ENCODE data around the gene SHTN1. TPM values are rescaled to one million over a fixed set of nuclear protein-coding genes. Genes with fewer than 3 reads are reported as not detected.

The SHTN1 gene, protein sequence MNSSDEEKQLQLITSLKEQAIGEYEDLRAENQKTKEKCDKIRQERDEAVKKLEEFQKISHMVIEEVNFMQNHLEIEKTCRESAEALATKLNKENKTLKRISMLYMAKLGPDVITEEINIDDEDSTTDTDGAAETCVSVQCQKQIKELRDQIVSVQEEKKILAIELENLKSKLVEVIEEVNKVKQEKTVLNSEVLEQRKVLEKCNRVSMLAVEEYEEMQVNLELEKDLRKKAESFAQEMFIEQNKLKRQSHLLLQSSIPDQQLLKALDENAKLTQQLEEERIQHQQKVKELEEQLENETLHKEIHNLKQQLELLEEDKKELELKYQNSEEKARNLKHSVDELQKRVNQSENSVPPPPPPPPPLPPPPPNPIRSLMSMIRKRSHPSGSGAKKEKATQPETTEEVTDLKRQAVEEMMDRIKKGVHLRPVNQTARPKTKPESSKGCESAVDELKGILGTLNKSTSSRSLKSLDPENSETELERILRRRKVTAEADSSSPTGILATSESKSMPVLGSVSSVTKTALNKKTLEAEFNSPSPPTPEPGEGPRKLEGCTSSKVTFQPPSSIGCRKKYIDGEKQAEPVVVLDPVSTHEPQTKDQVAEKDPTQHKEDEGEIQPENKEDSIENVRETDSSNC
- total RNA-seq = under 1 TPM; 0.19 to 0.31 TPM

DNA sequence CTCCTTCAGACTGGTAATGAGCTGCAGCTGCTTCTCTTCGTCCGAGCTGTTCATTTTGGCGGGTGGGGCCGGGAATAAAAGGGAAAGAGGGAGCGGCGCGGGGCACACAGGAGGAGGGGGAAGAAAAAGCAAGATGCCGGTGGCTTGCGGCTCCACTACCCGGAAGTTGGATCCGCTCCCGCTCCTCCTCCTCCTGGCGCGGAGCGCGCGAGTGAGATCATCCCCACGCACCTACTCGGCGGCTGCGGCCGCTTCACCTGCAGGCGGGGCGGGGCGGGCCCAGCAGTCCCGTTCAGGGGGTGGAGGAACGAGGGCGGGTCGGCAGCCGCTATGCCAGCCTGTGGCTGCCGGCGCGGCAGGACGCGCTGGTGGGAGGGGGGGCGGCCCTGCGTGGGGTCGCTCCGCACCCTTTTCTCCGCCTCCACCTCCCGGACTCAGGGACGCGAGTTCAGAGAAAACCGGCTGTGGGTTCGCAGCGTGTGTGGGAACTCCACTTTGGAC lies at the start of gene SHTN1:
SHTN1 (minus strand) TSS at position 162 of the 501 bp plus-strand sequence; CDS start at position 54, 108 bp downstream.
- Mint-ChIP-seq H3K36me3 (ENCODE audit: insufficient read depth in 2 of 2) (no peaks in the 10 kb centered on the region), H3K4me1 (ENCODE audit: low read depth) (no peaks in the 10 kb centered on the region), H3K9me3 (no peaks in the 10 kb centered on the region), H3K27me3 (ENCODE audit: low read depth) (peaks cover 38% of the 10 kb centered on the region), H3K27ac (no peak within 1 kb of the TSS), H3K4me3 (peak within 1 kb of the TSS; percentile 80 to 84)
- ATAC-seq (replicated peaks in 1 of 2) (peak; percentile 77 to 80), DNase-seq (peak; percentile 31 to 38)

DNA sequence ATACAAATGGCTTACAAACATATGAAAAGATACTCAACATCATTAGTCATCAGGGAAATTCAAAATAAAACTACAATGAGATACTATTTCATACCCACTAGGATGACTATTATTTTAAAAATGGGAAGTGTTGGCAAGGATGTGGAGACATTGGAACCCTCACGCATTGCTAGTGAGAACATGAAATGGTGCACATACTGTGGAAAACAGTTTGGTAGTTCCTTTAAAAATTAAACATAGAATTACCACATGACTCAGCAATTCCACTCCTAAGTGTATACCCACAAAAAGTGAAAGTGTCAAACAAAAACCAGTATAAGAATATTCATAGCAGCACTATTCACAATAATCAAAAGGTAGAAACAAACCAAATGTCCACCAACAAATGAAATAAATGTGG lies 48.5 kb upstream of the SHTN1 start:
- Mint-ChIP-seq H3K4me3 (no peak overlapping the region), H3K9me3 (peaks cover 0 to 7% of the 10 kb centered on the region in 2 donors), H3K36me3 (ENCODE audit: insufficient read depth in 2 of 2) (peaks cover 0 to 4% of the 10 kb centered on the region in 2 donors), H3K27me3 (ENCODE audit: low read depth) (peaks cover 6% of the 10 kb centered on the region), H3K27ac (no peak overlapping the region), H3K4me1 (ENCODE audit: low read depth) (no peaks in the 10 kb centered on the region)
- no peak for ATAC-seq (replicated peaks in 1 of 2)
- no peak for DNase-seq

DNA sequence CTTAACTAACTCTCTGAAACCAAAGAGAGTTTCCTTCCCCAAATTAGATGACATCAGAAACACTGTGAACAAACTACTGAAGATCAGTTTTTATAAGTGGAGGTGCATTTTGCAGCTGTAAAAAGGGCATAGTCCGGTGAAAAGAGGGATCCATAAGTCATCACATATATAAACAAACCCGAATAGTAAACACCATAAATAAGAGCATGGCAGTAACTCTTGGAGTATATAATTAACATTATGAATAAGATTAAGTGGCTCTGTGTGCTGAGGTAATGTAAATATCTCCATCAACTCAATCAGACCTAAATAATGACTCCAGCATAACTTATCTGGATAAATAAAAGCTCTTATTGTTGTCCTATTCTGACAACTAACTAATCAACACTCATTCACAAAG lies 43.0 kb upstream of the SHTN1 start:
- Mint-ChIP-seq H3K4me1 (ENCODE audit: low read depth) (no peaks in the 10 kb centered on the region), H3K27me3 (ENCODE audit: low read depth) (no peaks in the 10 kb centered on the region), H3K36me3 (ENCODE audit: insufficient read depth in 2 of 2) (no peaks in the 10 kb centered on the region), H3K27ac (no peak overlapping the region), H3K9me3 (peaks cover 0 to 8% of the 10 kb centered on the region in 2 donors), H3K4me3 (no peak overlapping the region)
- DNase-seq = no peak
- no peak for ATAC-seq (replicated peaks in 1 of 2)

DNA sequence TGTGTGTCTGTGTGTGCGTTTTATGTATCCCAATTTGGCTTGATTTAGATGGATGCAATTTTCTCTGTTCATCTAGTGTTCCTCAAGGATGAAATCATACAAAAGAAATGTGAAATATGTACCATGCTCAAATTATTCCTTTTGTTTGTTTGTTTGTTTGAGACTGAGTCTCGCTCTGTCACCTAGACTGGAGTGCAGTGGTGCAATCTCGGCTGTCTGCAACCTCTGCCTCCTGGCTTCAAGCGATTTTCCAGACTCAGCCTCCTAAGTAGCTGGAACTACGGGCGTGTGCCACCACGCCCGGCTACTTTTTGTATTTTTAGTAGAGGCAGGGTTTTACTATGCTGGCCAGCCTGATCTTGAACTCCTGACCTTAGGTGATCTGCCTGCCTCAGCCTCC lies 11.3 kb upstream of the SHTN1 start:
- H3K4me1 Mint-ChIP-seq (ENCODE audit: low read depth) = no peaks in the 10 kb centered on the region
- ATAC-seq (replicated peaks in 1 of 2) (no peak), DNase-seq (no peak)
- no peaks in the 10 kb centered on the region for H3K36me3 Mint-ChIP-seq (ENCODE audit: insufficient read depth in 2 of 2)
- H3K27ac Mint-ChIP-seq = no peak overlapping the region
- H3K27me3 Mint-ChIP-seq (ENCODE audit: low read depth) = peaks cover 6% of the 10 kb centered on the region
- H3K9me3 Mint-ChIP-seq = no peaks in the 10 kb centered on the region
- no peak overlapping the region for H3K4me3 Mint-ChIP-seq

DNA sequence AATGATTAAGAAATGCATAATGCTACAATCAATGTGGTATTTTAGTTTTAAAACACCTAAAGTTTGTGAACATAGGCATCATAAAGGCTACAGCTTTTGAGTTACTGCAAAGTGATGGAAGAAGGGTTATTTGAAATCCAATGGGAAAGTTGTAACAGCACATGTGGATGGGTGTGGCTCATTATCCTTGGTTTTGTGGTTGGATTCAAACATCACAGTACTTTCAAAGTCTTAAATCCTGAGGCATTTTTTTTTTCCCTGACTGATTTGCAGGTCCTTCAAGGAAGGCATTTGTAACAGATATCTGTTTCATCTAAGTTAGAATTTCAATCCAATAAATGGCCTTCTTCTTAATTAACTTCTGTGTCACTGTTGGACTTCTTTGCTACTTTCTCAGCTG lies 9.8 kb upstream of the SHTN1 start:
- Mint-ChIP-seq H3K9me3 (no peaks in the 10 kb centered on the region), H3K36me3 (ENCODE audit: insufficient read depth in 2 of 2) (no peaks in the 10 kb centered on the region), H3K27ac (no peak overlapping the region), H3K4me3 (no peak overlapping the region), H3K27me3 (ENCODE audit: low read depth) (peaks cover 14% of the 10 kb centered on the region), H3K4me1 (ENCODE audit: low read depth) (no peaks in the 10 kb centered on the region)
- DNase-seq = no peak
- no peak for ATAC-seq (replicated peaks in 1 of 2)

DNA sequence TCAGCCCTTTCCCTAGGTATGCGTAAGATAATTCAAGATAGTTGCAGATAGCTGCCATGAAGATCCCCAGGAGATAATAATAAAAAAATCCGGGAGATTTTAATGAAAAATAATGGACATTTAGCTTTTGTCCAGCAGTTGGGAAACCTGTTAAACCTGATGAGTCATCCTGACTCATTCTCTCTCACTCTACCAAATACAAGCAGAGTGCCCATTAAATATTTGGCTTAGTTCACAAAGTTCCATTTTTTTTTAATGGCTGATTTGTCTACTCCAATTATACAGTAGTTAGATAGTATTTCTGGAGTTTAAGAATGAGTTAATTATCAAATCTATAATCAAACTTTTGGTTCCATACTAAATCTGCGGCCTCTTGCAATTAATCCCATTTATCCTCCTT lies 2.1 kb upstream of the SHTN1 start:
- H3K4me3 Mint-ChIP-seq = no peak overlapping the region
- no peaks in the 10 kb centered on the region for H3K4me1 Mint-ChIP-seq (ENCODE audit: low read depth)
- peaks cover 26% of the 10 kb centered on the region for H3K27me3 Mint-ChIP-seq (ENCODE audit: low read depth)
- ATAC-seq (replicated peaks in 1 of 2) (no peak), DNase-seq (no peak)
- H3K27ac Mint-ChIP-seq = no peak overlapping the region
- H3K9me3 Mint-ChIP-seq = no peaks in the 10 kb centered on the region
- no peaks in the 10 kb centered on the region for H3K36me3 Mint-ChIP-seq (ENCODE audit: insufficient read depth in 2 of 2)

DNA sequence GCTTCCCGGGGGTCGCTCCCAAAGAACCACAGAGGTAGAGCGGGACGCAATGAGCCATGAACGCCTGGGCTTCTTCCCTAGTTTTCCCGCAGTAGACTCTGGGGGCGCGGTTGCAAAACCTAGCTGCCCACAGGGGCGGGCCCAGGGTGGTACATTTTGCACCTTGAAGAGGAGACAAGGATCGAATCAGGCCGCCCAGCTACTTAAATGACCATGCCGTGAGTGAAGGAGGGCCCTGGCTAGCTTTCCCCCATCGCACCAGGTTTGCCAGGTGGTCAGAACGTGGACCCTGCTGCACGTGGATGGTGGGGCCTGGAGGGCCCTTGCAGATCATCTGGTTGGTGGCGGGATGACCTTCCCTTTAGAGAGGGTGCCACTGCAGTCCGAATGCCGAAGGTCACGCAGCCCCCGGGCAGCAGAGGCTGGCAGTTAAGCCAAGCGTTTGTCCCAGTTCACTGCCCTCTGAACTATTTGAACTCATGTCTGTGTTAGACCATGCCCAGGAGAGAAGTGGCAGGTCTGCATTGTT lies 604 bp upstream of the SHTN1 start:
- H3K9me3 Mint-ChIP-seq = no peaks in the 10 kb centered on the region
- H3K27ac Mint-ChIP-seq = no peak overlapping the region
- DNase-seq = no peak
- H3K4me3 Mint-ChIP-seq = peak overlapping the region; percentile 49 to 80
- H3K4me1 Mint-ChIP-seq (ENCODE audit: low read depth) = no peaks in the 10 kb centered on the region
- peaks cover 38% of the 10 kb centered on the region for H3K27me3 Mint-ChIP-seq (ENCODE audit: low read depth)
- H3K36me3 Mint-ChIP-seq (ENCODE audit: insufficient read depth in 2 of 2) = no peaks in the 10 kb centered on the region
- no peak for ATAC-seq (replicated peaks in 1 of 2)

DNA sequence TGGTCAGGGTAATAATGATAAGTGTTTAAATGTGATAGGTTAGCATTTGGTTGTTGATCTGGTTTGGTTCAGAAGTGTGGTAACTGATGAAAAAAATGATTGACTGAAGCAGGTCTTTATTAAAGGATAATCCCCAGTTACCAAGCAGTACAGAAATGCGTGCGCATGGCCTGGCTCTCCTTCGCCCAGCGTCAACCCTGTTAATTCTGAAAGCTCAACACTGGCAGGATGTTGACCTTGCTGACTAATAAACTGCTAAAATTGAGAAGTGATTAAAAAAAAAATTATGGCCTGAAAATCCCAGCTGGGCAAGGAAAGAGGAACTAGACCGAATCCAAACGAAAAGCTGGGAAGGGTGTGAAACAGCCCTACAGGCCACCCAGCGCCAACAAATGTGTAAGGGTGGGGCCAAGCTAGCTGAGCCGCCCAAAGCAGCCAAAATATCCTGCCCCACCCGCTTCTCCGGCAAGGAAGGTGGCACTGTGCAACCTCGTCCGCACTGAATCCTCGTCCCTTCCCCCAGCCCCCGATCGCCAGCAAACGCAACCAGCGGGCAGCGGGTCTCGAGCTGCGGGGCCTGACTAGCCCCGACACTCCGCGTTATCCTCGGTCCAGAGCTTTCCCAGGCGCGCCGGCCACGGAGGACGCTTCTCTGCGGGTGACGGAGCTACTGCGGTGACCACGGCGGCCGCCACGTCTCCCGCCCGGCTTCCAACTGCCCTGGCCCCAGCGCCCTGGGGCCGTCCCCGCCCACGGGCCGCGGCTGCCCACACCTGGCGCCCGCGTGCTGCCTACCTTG lies 561 bp downstream of the SHTN1 start:
- Mint-ChIP-seq H3K27ac (no peak overlapping the region), H3K9me3 (no peaks in the 10 kb centered on the region), H3K27me3 (ENCODE audit: low read depth) (peaks cover 42% of the 10 kb centered on the region), H3K4me3 (peak overlapping the region; percentile 80 to 84), H3K36me3 (ENCODE audit: insufficient read depth in 2 of 2) (no peaks in the 10 kb centered on the region), H3K4me1 (ENCODE audit: low read depth) (no peaks in the 10 kb centered on the region)
- DNase-seq (peak in 1 of 2 donors; percentile 6), ATAC-seq (replicated peaks in 1 of 2) (peak; percentile 52 to 63)

DNA sequence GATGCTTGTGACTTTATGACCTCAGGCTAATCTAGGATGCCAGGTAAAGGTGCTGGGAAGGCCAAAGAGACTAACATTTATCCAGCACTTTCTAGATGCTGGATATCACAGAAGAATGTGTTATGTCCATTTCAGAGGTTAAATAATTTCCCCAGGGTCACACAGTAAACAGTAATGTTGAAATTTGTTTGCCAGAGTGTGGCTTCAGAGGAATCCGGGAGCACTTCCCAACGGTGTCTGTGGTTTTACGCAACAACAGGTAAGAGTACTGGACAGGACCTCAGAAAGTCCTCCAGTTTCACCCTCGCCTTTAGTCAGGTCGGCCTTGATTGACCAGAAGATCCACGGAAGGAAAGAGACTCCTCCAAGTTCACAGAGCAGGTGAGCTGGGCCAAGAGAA lies 1.7 kb downstream of the SHTN1 start:
- H3K27me3 Mint-ChIP-seq (ENCODE audit: low read depth) = peaks cover 51% of the 10 kb centered on the region
- no peak overlapping the region for H3K27ac Mint-ChIP-seq

DNA sequence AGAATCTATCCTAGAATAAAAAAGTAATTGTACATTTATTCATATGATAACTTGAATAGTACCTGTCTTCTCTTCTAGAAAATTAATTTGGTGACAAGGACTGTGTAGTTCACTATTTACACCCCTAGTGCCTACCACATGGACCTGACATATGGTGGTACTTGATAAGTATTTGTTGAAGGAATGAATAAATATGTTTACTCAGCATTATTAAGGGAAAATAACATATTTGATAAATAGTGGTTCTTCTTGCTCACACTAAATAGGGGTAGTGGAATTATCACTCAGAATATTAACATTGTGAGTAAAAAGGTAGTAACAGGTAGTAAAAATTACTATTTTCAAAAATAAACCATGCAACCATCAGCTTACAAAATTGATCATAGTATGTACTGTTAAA lies 2.8 kb downstream of the SHTN1 start:
- no peak overlapping the region for H3K4me3 Mint-ChIP-seq
- peaks cover 56% of the 10 kb centered on the region for H3K27me3 Mint-ChIP-seq (ENCODE audit: low read depth)
- H3K9me3 Mint-ChIP-seq = no peaks in the 10 kb centered on the region
- H3K4me1 Mint-ChIP-seq (ENCODE audit: low read depth) = no peaks in the 10 kb centered on the region
- no peaks in the 10 kb centered on the region for H3K36me3 Mint-ChIP-seq (ENCODE audit: insufficient read depth in 2 of 2)
- DNase-seq = no peak
- no peak overlapping the region for H3K27ac Mint-ChIP-seq
- no peak for ATAC-seq (replicated peaks in 1 of 2)

More for the DNA sequence above, 1.7 kb downstream of the SHTN1 start:
- DNase-seq (no peak), ATAC-seq (replicated peaks in 1 of 2) (no peak)
- no peaks in the 10 kb centered on the region for H3K9me3 Mint-ChIP-seq
- H3K4me1 Mint-ChIP-seq (ENCODE audit: low read depth) = no peaks in the 10 kb centered on the region
- peak overlapping the region in 1 of 2 donors; percentile 58 for H3K4me3 Mint-ChIP-seq
- no peaks in the 10 kb centered on the region for H3K36me3 Mint-ChIP-seq (ENCODE audit: insufficient read depth in 2 of 2)

DNA sequence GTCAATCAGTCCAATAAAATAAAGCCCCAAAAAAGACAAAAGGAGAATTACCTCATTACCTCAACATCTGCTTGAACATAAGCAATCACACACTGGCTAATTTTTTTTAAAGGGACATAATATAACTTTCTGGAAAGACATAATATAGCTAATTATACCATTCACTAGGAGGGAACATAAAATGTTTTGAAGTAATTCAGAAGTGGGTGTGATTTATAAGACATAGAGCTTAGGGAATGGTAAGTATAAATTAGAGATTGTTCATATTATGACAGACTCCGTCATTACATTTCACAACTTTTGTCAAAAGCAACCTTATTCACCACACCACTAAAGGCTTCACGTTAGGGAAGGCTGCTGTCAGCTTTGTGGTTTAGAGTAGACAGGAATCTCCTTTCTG lies 3.8 kb downstream of the SHTN1 start:
- H3K27ac Mint-ChIP-seq = no peak overlapping the region
- DNase-seq = no peak
- ATAC-seq (replicated peaks in 1 of 2) = no peak
- H3K27me3 Mint-ChIP-seq (ENCODE audit: low read depth) = peaks cover 62% of the 10 kb centered on the region
- H3K4me3 Mint-ChIP-seq = no peak overlapping the region
- no peaks in the 10 kb centered on the region for H3K36me3 Mint-ChIP-seq (ENCODE audit: insufficient read depth in 2 of 2)
- H3K4me1 Mint-ChIP-seq (ENCODE audit: low read depth) = no peaks in the 10 kb centered on the region
- H3K9me3 Mint-ChIP-seq = no peaks in the 10 kb centered on the region

DNA sequence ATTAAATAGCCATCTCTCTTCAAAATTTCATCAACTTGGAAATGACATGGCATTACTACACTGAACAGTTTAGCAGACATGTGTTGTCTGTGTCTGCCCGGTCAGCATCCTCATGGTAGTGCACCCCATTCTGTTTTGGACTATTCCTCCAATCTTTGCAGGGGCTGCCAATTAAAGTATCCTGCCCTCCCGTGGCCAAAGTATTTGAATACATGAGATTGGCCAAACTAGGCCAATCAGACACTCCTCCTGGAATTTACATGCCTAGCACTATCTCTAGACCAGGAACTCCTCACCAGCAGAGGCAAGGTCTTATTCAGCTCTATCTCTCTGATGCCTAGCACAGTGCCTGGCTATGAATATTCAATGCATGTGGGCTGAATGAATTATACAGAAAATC lies 4.4 kb downstream of the SHTN1 start:
- Mint-ChIP-seq H3K9me3 (no peaks in the 10 kb centered on the region), H3K27me3 (ENCODE audit: low read depth) (peaks cover 63% of the 10 kb centered on the region), H3K36me3 (ENCODE audit: insufficient read depth in 2 of 2) (no peaks in the 10 kb centered on the region), H3K27ac (no peak overlapping the region), H3K4me3 (no peak overlapping the region), H3K4me1 (ENCODE audit: low read depth) (no peaks in the 10 kb centered on the region)
- ATAC-seq (replicated peaks in 1 of 2) = no peak
- DNase-seq = no peak

DNA sequence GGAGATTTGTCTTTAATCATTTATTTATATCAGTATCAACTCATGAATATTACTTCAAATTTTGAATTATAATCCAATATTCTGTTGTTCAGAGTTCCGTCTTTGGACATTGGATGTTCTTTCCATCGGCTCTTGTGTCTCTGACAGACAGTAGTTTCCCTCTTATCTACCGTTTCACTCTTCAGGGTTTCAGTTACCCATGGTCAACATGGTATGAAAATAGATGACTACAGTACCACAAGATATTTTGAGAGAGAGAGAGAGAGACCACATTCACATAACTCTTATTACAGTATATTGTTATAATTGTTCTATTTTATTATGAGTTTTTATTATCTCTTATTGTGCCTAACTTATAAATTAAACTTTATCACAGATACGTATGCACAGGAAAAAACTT lies 6.8 kb downstream of the SHTN1 start:
- Mint-ChIP-seq H3K27ac (no peak overlapping the region), H3K4me3 (no peak overlapping the region), H3K36me3 (ENCODE audit: insufficient read depth in 2 of 2) (no peaks in the 10 kb centered on the region), H3K4me1 (ENCODE audit: low read depth) (no peaks in the 10 kb centered on the region), H3K27me3 (ENCODE audit: low read depth) (peaks cover 58% of the 10 kb centered on the region), H3K9me3 (no peaks in the 10 kb centered on the region)
- DNase-seq (no peak), ATAC-seq (replicated peaks in 1 of 2) (no peak)

All from activated T-cell treated with anti-CD3 and anti-CD28 coated beads, Interleukin-2, amount 50 U/mL, for 72 hours (primary cell).